OCI-LY3 (cell line): ENCODE data around the gene ERCC8.
A peak's percentile ranks its signal among the peaks of the same experiment; 100 is the strongest.

Experiments
- H2AFZ ChIP-seq: fragments of 200-600, 300-600 bp; shearing (Covaris generic); 2 replicates; pipeline ENCODE4 v1.6.0; 2014; ENCODE audit warnings: antibody characterized with exemption, low read depth, low read length
- H3K27ac ChIP-seq: fragments of 200-600, 300-600 bp; sonication (generic); 2 replicates; pipeline ENCODE4 v1.5.1; 2014; ENCODE audit warnings: mild to moderate bottlenecking, low read length, moderate library complexity, mixed read lengths
- H3K27me3 ChIP-seq: fragments of 200-600, 300-600 bp; sonication (generic); 2 replicates; pipeline ENCODE4 v1.6.1; 2014; ENCODE audit warnings: low read depth, low read length, mixed read lengths
- H3K36me3 ChIP-seq: fragments of 200-600, 300-600 bp; sonication (generic); replicated peaks from 2 replicates; pipeline ENCODE3; 2014; ENCODE audit warnings: low read depth, low read length, mixed read lengths
- H3K4me1 ChIP-seq: fragments of 300-600, 200-600 bp; sonication (generic); 2 replicates; pipeline ENCODE4 v1.6.1; 2014; ENCODE audit warnings: low read length, mixed read lengths
- H3K4me2 ChIP-seq: fragments of 200-600, 300-600 bp; sonication (generic); 2 replicates; pipeline ENCODE4 v1.6.1; 2014; ENCODE audit warnings: low read length, mixed read lengths
- H3K4me3 ChIP-seq: fragments of 300-600, 200-600 bp; sonication (generic); 2 replicates; pipeline ENCODE4 v1.5.1; 2014; ENCODE audit warnings: antibody characterized with exemption, mild to moderate bottlenecking, low read length, moderate library complexity
- H3K79me2 ChIP-seq: fragments of 300-600, 200-600 bp; shearing (Covaris generic); 2 replicates; pipeline ENCODE4 v1.6.1; 2014; ENCODE audit warnings: mild to moderate bottlenecking, low read length, mixed read lengths
- H3K9ac ChIP-seq: fragments of 300-600, 200-600 bp; shearing (Covaris generic); 2 replicates; pipeline ENCODE4 v1.6.0; 2014; ENCODE audit warnings: mild to moderate bottlenecking, low read length, moderate library complexity
- H3K9me3 ChIP-seq: fragments of 200-600, 300-600 bp; shearing (Covaris generic); 2 replicates; pipeline ENCODE4 v1.6.1; 2014; ENCODE audit warnings: low read length, mixed read lengths; ENCODE audit not compliant: insufficient read depth
- H4K20me1 ChIP-seq: fragments of 200-600, 300-600 bp; sonication (generic); 2 replicates; pipeline ENCODE4 v1.6.1; 2016; ENCODE audit warnings: low read length, mixed read lengths; ENCODE audit not compliant: insufficient read depth
- EZH2phosphoT487 ChIP-seq: fragments of 200-600 bp; shearing (Covaris generic); IDR thresholded peaks from 2 replicates; pipeline ENCODE4 v1.6.1; 2018; ENCODE audit warnings: antibody characterized with exemption, mixed run types, low read depth
- TF ChIP-seq, protein P1 (sequence below): fragments of 200-600, 300-600 bp; sonication (generic); IDR thresholded peaks from 2 replicates; pipeline ENCODE4 v1.5.1; 2014; ENCODE audit warnings: antibody characterized with exemption, low read length, low read depth

The ERCC8 gene

GRCh38 chr5:60948738-60949137 is 3.9 kb upstream of the ERCC8 start:
- TF ChIP-seq EZH2phosphoT487, result no peak
- TF ChIP-seq, protein P1, sequence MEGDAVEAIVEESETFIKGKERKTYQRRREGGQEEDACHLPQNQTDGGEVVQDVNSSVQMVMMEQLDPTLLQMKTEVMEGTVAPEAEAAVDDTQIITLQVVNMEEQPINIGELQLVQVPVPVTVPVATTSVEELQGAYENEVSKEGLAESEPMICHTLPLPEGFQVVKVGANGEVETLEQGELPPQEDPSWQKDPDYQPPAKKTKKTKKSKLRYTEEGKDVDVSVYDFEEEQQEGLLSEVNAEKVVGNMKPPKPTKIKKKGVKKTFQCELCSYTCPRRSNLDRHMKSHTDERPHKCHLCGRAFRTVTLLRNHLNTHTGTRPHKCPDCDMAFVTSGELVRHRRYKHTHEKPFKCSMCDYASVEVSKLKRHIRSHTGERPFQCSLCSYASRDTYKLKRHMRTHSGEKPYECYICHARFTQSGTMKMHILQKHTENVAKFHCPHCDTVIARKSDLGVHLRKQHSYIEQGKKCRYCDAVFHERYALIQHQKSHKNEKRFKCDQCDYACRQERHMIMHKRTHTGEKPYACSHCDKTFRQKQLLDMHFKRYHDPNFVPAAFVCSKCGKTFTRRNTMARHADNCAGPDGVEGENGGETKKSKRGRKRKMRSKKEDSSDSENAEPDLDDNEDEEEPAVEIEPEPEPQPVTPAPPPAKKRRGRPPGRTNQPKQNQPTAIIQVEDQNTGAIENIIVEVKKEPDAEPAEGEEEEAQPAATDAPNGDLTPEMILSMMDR, result no peak
- Histone ChIP-seq H3K4me3 (no peak overlapping the region), H3K79me2 (peaks cover 50% of the 10 kb centered on the region), H3K27me3 (no peaks in the 10 kb centered on the region), H3K4me1 (peaks cover 10% of the 10 kb centered on the region), H3K4me2 (no peak overlapping the region), H3K9me3 (no peaks in the 10 kb centered on the region), H3K27ac (no peak overlapping the region), H3K36me3 (no peaks in the 10 kb centered on the region), H3K9ac (no peak overlapping the region), H2AFZ (no peak overlapping the region), H4K20me1 (no peaks in the 10 kb centered on the region)

DNA sequence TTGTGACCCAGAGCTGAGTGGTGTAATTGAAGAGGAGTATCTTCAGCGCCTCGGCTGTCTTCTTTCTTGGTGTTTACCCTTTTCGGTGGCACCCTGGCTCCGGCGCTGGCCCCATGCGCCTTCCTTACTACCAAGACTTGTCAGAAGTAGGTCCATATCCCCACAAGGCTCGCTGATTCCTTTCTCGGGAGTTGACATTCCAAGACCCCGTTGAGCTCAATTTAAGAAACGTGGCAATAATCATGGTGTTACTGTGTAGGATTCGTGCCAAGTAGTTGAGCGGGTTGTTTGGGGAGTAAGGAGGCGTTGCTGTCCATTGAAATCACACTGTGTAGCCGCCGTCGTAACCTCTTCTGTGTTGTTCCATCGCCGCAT is 930 bp upstream of the ERCC8 start:
- Histone ChIP-seq H3K4me3 (peak overlapping the region; percentile 99), H3K27me3 (no peaks in the 10 kb centered on the region), H3K9me3 (no peaks in the 10 kb centered on the region), H3K4me2 (peak overlapping the region; percentile 95), H3K27ac (peak overlapping the region; percentile 50), H4K20me1 (no peaks in the 10 kb centered on the region), H3K36me3 (no peaks in the 10 kb centered on the region), H3K9ac (peak overlapping the region; percentile 83), H3K4me1 (peaks cover 15% of the 10 kb centered on the region), H3K79me2 (peaks cover 60% of the 10 kb centered on the region), H2AFZ (peak overlapping the region; percentile 96)
- no peak for TF ChIP-seq EZH2phosphoT487
- TF ChIP-seq, protein P1, result no peak

GRCh38 chr5:60943624-60944023 is 1.2 kb downstream of the ERCC8 start:
- no peaks in the 10 kb centered on the region for H4K20me1 ChIP-seq
- no peak for TF ChIP-seq EZH2phosphoT487
- TF ChIP-seq, protein P1, result no peak
- H3K27ac ChIP-seq, result no peak overlapping the region
- H3K36me3 ChIP-seq, result no peaks in the 10 kb centered on the region
- H3K4me1 ChIP-seq, result peaks cover 15% of the 10 kb centered on the region
- H3K4me3 ChIP-seq, result peak overlapping the region; percentile 99; the same call in 1 of the 2 replicates
- H3K9ac ChIP-seq, result no peak overlapping the region
- H3K27me3 ChIP-seq, result no peaks in the 10 kb centered on the region
- peaks cover 58% of the 10 kb centered on the region for H3K79me2 ChIP-seq
- H2AFZ ChIP-seq, result no peak overlapping the region
- peak overlapping the region; percentile 68 for H3K4me2 ChIP-seq
- no peaks in the 10 kb centered on the region for H3K9me3 ChIP-seq

DNA sequence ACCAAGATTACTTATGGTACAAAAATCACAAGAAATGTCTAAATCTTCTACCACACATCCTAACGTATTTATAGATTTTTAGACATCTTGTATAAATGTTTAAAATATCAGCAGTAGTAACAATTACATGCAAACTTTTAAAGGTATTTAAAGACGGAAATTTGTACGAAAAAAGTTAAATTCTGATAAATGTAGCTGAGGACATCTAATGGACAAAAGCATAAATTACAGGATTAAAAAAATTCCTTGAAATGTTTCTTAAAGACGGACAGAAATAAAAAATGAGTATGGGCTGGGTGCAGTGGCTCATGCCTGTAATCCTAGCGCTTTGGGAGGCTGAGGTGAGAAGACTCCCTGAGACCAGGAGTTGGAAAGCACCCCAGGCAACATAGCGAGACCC is 15.8 kb downstream of the ERCC8 start:
- H3K27me3 ChIP-seq, result no peaks in the 10 kb centered on the region
- H4K20me1 ChIP-seq, result no peaks in the 10 kb centered on the region
- H3K36me3 ChIP-seq, result no peaks in the 10 kb centered on the region
- no peak overlapping the region for H3K27ac ChIP-seq
- no peak overlapping the region for H3K4me2 ChIP-seq
- H3K4me3 ChIP-seq, result no peak overlapping the region
- H3K4me1 ChIP-seq, result no peaks in the 10 kb centered on the region
- no peaks in the 10 kb centered on the region for H3K79me2 ChIP-seq
- H3K9ac ChIP-seq, result no peak overlapping the region
- TF ChIP-seq, protein P1, result peak; percentile 42
- no peak for TF ChIP-seq EZH2phosphoT487
- H2AFZ ChIP-seq, result no peak overlapping the region
- H3K9me3 ChIP-seq, result no peaks in the 10 kb centered on the region
